Daoy (cell line): ENCODE results near the gene PDZD2. TPM values are rescaled to one million over a fixed set of nuclear protein-coding genes. Genes with fewer than 3 reads are reported as not detected.
"Not testable (repeated sequence)": the region's sequence is repeated elsewhere in the genome, so short reads cannot be mapped to it uniquely, and the experiment has no call there.

ENCODE experiments used
- DNase-seq: peaks from one replicate; pipeline ENCODE4 v3.0.0-alpha.2; 2015; ENCODE audit warnings: low read depth
- total RNA-seq: library from RNA; depleted of rRNA; stranded (reverse); fragments of >200 nt; shearing (Covaris generic); gene quantifications from 2 replicates; pipeline ENCODE4 v1.2.3, GENCODE V29; 2014; rRNA removed

Gene PDZD2
- total RNA-seq, result 0.91 and 1.9 TPM in 2 replicates

- peak; percentile 74 for DNase-seq
Observed at GRCh38 chr5:31638748-31639418, at the start of gene PDZD2. Gene PDZD2, plus strand, starts transcription at chr5:31639131.

GRCh38 chr5:31593665-31594064 is 45.3 kb upstream of the PDZD2 start:
- no peak for DNase-seq

DNA sequence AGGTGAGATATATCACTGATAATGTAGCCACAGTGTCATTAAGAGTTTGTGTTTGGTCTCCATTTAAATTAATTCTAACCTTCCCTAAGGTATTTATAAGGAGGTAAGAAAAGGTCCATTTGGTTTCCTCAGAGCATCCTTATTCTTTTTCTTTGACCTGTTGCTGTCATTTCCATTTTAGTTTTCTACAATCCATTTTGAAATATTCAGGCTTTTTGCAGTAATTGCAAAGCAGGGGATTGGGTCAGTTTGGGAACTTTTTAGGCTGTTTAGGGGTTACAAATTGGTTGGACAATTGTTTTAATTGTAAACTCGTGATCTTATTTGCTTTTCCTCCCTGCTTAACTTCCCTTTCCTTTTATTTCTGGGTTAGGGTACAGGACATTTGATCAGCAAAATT is 42.6 kb upstream of the PDZD2 start:
- no peak for DNase-seq

- DNase-seq, result no peak
Observed at GRCh38 chr5:31598640-31599611, 40.0 kb upstream of the PDZD2 start.

DNA sequence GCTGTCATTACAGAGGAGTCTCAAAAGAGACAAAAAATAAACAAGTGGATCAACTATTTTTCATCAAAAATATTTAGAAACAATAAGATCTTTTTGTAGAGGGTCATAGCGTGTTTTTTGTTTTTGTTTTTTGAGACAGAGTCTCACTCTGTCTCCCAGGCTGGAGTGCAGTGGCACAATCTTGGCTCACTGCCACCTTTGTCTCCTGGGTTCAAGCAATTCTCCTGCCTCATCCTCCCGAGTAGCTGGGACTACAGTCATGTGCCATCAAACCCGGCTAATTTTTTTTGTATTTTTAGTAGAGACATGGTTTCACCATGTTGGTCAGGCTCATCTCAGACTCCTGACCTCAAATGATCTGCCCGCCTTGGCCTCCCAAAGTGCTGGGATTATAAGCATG is 36.6 kb upstream of the PDZD2 start:
- DNase-seq, result not testable (repeated sequence)

GRCh38 chr5:31604240-31604639 is 34.7 kb upstream of the PDZD2 start:
- DNase-seq, result no peak

DNA sequence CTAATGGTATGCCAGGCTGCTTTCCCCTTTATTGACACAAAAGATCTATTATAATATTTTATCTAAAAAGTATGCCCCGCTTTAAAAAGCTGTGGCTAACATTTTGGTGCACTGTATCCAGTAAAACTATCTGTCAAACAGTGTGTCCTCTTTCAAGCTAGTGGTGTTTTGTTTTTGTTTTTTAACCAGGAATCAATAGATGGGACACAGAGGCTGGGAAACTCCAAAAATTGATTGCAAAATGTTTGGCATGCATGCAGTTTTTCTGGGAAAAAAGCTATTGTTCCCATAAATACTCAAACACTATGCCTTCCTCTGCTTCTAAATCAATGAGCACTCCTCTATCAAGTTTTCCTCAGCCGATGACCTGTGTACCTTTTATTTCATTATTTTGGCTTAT is 34.3 kb upstream of the PDZD2 start:
- DNase-seq, result no peak

GRCh38 chr5:31605920-31606319 is 33.0 kb upstream of the PDZD2 start:
- no peak for DNase-seq

- DNase-seq, result no peak
Observed at GRCh38 chr5:31607546-31607945, 31.4 kb upstream of the PDZD2 start.

- DNase-seq, result no peak
Observed at GRCh38 chr5:31611002-31611401, 27.9 kb upstream of the PDZD2 start.

GRCh38 chr5:31613651-31614050 is 25.3 kb upstream of the PDZD2 start:
- DNase-seq, result peak; percentile 44

DNA sequence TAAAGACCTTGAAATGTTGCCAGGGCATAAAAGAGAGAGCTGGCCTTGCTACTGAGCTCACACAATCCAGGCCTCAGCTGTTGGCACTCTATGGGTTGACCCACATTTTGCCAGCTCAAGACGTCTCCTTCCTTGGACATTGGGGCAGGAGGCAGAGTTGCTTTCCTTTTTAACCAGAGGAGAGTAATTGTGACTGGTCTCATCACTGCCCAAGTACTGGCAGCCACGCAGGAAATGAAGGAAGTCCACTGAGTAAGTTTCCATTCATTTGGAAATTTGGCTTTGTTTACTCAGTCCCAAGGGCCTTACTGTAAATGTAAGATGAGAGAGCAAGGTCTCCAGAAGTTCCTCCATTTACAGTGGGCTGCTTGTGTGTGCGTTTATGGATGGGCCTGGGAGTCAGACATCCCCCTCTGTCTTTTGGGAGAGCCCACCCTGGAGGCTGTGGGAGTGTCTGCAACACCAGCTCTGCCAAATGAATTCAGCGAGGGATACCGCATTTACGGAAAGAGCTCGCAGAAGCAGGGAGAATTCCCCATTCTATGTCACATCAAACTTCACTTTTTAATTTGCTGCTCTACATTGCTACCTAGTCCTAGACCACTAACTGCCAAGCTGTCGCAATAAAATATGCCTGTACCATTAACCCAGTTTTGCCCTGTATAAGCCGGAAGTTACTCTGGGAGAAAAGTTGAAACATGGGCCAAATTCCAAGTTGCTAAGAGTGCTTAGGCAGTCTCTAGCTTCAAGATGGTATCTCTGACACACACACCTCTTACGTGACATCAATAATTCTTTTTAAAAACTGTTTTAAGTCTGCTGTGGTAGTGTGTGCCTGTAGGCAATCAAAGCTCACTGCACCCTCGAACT is 24.5 kb upstream of the PDZD2 start:
- DNase-seq, result peak; percentile 62

DNA sequence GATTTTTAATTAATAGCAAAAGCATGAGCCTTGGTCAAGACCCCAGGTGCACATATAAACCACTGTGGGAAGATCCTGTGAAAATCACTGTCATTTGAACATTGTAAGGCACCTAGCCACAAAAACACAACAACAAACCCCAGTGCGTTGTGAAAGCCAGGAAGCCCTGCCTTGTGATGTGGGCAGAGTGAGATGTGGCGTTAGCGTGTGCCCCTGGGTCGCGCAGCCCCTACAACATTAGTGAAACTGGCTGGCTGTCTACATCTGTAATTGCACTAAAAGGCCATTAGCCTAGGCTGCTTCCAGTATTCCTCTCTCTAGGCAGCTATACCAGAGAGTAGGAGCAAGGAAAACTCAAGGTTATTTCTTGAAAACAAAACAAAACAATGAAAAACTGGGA is 21.1 kb upstream of the PDZD2 start:
- no peak for DNase-seq

GRCh38 chr5:31620026-31620425 is 18.9 kb upstream of the PDZD2 start:
- no peak for DNase-seq

GRCh38 chr5:31623249-31623648 is 15.7 kb upstream of the PDZD2 start:
- DNase-seq, result no peak

DNA sequence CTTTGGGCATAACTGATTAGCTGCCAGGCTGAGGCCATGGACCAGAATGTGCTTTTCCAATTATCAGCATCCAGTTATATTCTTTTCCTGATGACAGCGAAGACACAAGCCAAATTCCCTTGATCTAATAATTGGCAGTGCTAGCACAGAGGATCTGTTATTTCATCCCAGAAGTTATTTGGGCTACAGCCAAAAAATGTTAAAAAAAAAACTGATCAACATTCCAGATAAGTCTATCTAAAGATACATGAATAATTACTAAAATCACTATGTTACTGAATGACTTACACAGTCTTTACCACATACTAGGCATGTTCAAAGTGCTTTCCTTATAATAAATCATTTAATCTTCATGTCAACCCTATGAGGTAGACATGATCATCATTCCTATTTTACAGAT is 13.5 kb upstream of the PDZD2 start:
- no peak for DNase-seq

DNA sequence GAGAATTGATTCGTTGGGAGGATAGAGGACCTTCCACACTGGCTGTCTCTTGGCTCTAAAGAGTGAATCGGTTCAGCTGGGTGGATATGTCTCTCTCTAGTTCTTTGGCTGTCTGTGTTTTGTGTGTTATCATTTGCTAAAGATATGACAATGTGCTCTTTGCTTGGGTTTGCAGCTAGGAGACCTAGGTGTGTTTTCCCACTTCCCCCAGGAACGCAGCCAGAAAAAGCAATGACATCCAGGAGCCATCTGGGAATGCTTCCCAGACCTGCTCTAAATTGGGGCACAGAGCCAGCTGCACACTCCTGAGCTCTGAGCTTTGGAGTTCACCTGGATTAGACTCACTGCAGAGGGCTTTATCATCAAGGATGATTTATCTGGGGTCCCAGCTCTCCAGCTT is 12.8 kb upstream of the PDZD2 start:
- peak; percentile 58 for DNase-seq

- no peak for DNase-seq
Observed at GRCh38 chr5:31626604-31627234, 12.2 kb upstream of the PDZD2 start.

GRCh38 chr5:31630931-31631330 is 8.0 kb upstream of the PDZD2 start:
- DNase-seq, result no peak

GRCh38 chr5:31632460-31632859 is 6.5 kb upstream of the PDZD2 start:
- DNase-seq, result no peak

DNA sequence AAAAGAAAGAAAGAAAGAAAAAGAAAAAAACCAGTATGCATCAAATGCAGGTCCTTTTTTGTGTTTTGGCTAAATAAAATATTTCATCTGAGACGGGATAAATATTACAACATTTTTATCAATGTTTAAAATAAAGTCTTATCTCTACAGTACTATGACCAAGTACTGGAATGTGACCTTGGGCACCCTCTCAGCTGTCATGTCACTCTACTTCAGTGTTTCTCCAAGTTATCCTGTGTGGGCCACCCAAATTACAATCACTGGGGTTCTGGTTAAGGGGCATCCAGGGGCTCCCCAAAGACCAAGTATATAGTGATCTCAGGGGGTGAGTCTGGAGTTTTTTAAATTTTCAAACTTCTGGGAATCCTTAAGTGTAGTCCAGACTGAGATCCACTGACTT is 3.5 kb upstream of the PDZD2 start:
- no peak for DNase-seq

GRCh38 chr5:31637851-31638250 is 1.1 kb upstream of the PDZD2 start:
- no peak for DNase-seq
